Measurements from ENCODE around the gene MORN3. TPM values are rescaled to one million over a fixed set of nuclear protein-coding genes. Genes with fewer than 3 reads are reported as not detected.

Gene MORN3
- total RNA-seq, 1 experiment from 2014 or later = 0.37 TPM

GRCh38 chr12:121648458-121649028, 20.9 kb downstream of the MORN3 start (continued):
- TF ChIP-seq MLX (CRISPR knock-in tag; IDR thresholded peaks at IDR 0.05) = no peak
- no peak for TF ChIP-seq FOXP4 (CRISPR knock-in tag; IDR thresholded peaks at IDR 0.05)
- TF ChIP-seq ZNF423 (CRISPR knock-in tag; IDR thresholded peaks at IDR 0.05) = no peak
- TF ChIP-seq TEAD4 (CRISPR knock-in tag; IDR thresholded peaks at IDR 0.05) = no peak
- no peak for TF ChIP-seq E2F5 (CRISPR knock-in tag; IDR thresholded peaks at IDR 0.05)
- no peak for TF ChIP-seq MYBL2 (CRISPR knock-in tag; IDR thresholded peaks at IDR 0.05)
- TF ChIP-seq ZNF281 (CRISPR knock-in tag; IDR thresholded peaks at IDR 0.05) = no peak
- TF ChIP-seq FOXJ3 (CRISPR knock-in tag; IDR thresholded peaks at IDR 0.05; ENCODE audit: borderline replicate concordance) = no peak
- TF ChIP-seq ATF2 (CRISPR knock-in tag; IDR thresholded peaks at IDR 0.05; ENCODE audit: borderline replicate concordance, low read depth) = no peak
- no peak for TF ChIP-seq SP1 (CRISPR knock-in tag; conservative IDR thresholded peaks at IDR 0.05)
- no peak for TF ChIP-seq NR1H2 (CRISPR knock-in tag; IDR thresholded peaks at IDR 0.05)
- no peak for TF ChIP-seq ZNF121 (CRISPR knock-in tag; IDR thresholded peaks at IDR 0.05)
- no peak for TF ChIP-seq ZNF425 (CRISPR knock-in tag; conservative IDR thresholded peaks at IDR 0.05)

- Mint-ChIP-seq H3K27ac (no peak overlapping the region; the same call in 1 of the 2 replicates), H3K9me3 (no peaks in the 10 kb centered on the region), H3K27me3 (ENCODE audit: low read depth) (no peaks in the 10 kb centered on the region), H3K36me3 (peaks cover 13% of the 10 kb centered on the region; the same call in 1 of the 2 replicates), H3K4me1 (peaks cover 13% of the 10 kb centered on the region), H3K4me3 (no peak overlapping the region)
- DNase-seq (ENCODE audit: low spot score) (no peak), ATAC-seq (no peak)
- ChIA-PET CTCF (no interaction called here), POLR2A (no interaction called here)
- TF ChIP-seq ZNF416 (CRISPR knock-in tag; IDR thresholded peaks at IDR 0.05) (no peak), TEAD4 (CRISPR knock-in tag; IDR thresholded peaks at IDR 0.05) (no peak), NFYB (CRISPR knock-in tag; conservative IDR thresholded peaks at IDR 0.05; ENCODE audit: low read depth) (no peak), E2F1 (CRISPR knock-in tag; IDR thresholded peaks at IDR 0.05) (no peak), ATF2 (CRISPR knock-in tag; IDR thresholded peaks at IDR 0.05; ENCODE audit: borderline replicate concordance, low read depth) (no peak), SMAD4 (CRISPR knock-in tag; IDR thresholded peaks at IDR 0.05) (no peak), FOXK1 (CRISPR knock-in tag; IDR thresholded peaks at IDR 0.05) (no peak), USF1 (CRISPR knock-in tag; IDR thresholded peaks at IDR 0.05) (no peak), ZSCAN18 (CRISPR knock-in tag; IDR thresholded peaks at IDR 0.05) (no peak), FOXP1 (CRISPR knock-in tag; IDR thresholded peaks at IDR 0.05; ENCODE audit: borderline replicate concordance) (no peak), HMGA2 (CRISPR knock-in tag; IDR thresholded peaks at IDR 0.05) (no peak)
Observed at GRCh38 chr12:121641343-121641630, 28.2 kb downstream of the MORN3 start.

All from WTC11 (cell line).